Gastroesophageal sphincter (tissue), 4 donors: ENCODE data around the gene MYF6. TPM values are rescaled to one million over a fixed set of nuclear protein-coding genes. Genes with fewer than 3 reads are reported as not detected.

Source experiments
- ATAC-seq: fragments of 150-250 bp; one replicate; pipeline ENCODE4 v1.9.1; 2016; ENCODE audit warnings: mild to moderate bottlenecking, moderate library complexity
- H3K27ac ChIP-seq, 4 donors: fragments of 200-600 bp; sonication (generic) in 3 of 4; 1 replicate in 3 of 4; 2 replicates in 1 of 4; pipeline ENCODE4 v1.5.1; 2016 to 2019
- H3K27me3 ChIP-seq: fragments of 200-600 bp; sonication (generic); one replicate; pipeline ENCODE4 v1.5.1; 2019
- H3K36me3 ChIP-seq, 2 donors: fragments of 200-600 bp; sonication (generic); one replicate each; pipeline ENCODE4 v1.5.1; 2019; ENCODE audit warnings: control low read depth in 1 of 2
- H3K4me1 ChIP-seq, 3 donors: fragments of 200-600 bp; sonication (generic); 1 replicate in 2 of 3; 2 replicates in 1 of 3; pipeline ENCODE4 v1.5.1; 2016 to 2019; ENCODE audit warnings: control low read depth in 2 of 3
- H3K4me3 ChIP-seq, 2 donors: fragments of 200-600 bp; sonication (generic); one replicate each; pipeline ENCODE4 v1.5.1; 2019; ENCODE audit warnings: mild to moderate bottlenecking in 1 of 2, moderate library complexity in 1 of 2
- H3K9me3 ChIP-seq, 3 donors: fragments of 200-600 bp; sonication (generic); one replicate each; pipeline ENCODE4 v1.5.1; 2017 to 2019; ENCODE audit warnings: control low read depth in 2 of 3
- CTCF ChIP-seq, 4 experiments: fragments of 200-600 bp in 2 of 4; fragments of 450-650 bp in 2 of 4; sonication (generic) in 1 of 4; IDR thresholded peaks; one replicate each; pipeline ENCODE4 v1.5.1; 2017 to 2019; ENCODE audit warnings: antibody characterized with exemption in 4 of 4, mild to moderate bottlenecking in 2 of 4, moderate library complexity in 2 of 4
- EP300 ChIP-seq: sonication (generic); formaldehyde crosslinking; IDR thresholded peaks from one replicate; pipeline ENCODE4 v1.6.1; 2017; ENCODE audit warnings: antibody characterized with exemption, mild to moderate bottlenecking
- POLR2A ChIP-seq, 2 donors: fragments of 450-650 bp; IDR thresholded peaks; one replicate each; pipeline ENCODE4 v1.6.1; 2017; ENCODE audit warnings: antibody characterized with exemption in 2 of 2, mild to moderate bottlenecking in 2 of 2, moderate library complexity in 1 of 2
- POLR2AphosphoS5 ChIP-seq: sonication (generic); formaldehyde crosslinking; IDR thresholded peaks from one replicate; pipeline ENCODE4 v1.6.1; 2017; ENCODE audit warnings: antibody characterized with exemption
- WGBS, 2 donors: methylation state at CpG; one replicate each; pipeline ENCODE4 v1.1.5; 2018; ENCODE audit warnings: low coverage in 1 of 2; 5-methylcytosine and 5-hydroxymethylcytosine counted together
- total RNA-seq, 4 donors: library from RNA; depleted of rRNA; stranded (reverse); fragments of >200 nt; gene quantifications; one replicate each; pipeline ENCODE4 v1.1.0, GENCODE V29; 2016

The MYF6 gene
- total RNA-seq, 4 donors from 2014 or later, result not detected

- no peak for ATAC-seq
- H3K9me3 ChIP-seq, result no peaks in the 10 kb centered on the region
- H3K4me1 ChIP-seq, result peaks cover 0 to 4% (median 0%) of the 10 kb centered on the region in 3 donors
- no peak overlapping the region for H3K4me3 ChIP-seq
- TF ChIP-seq POLR2AphosphoS5, result no peak
- TF ChIP-seq EP300, result no peak
- no peak for TF ChIP-seq CTCF (IDR thresholded peaks at IDR 0.05)
- no peak for TF ChIP-seq POLR2A (IDR thresholded peaks at IDR 0.05)
- peaks cover 29% of the 10 kb centered on the region for H3K27me3 ChIP-seq
- 100% methylated on average over 1 of the region's 1 CpG for WGBS, 2 donors
- no peak overlapping the region for H3K27ac ChIP-seq
- H3K36me3 ChIP-seq, result no peaks in the 10 kb centered on the region
Observed at GRCh38 chr12:80710727-80711449, 3.5 kb downstream of the MYF6 start.

- Histone ChIP-seq H3K36me3 (no peaks in the 10 kb centered on the region), H3K4me3 (no peak overlapping the region), H3K27me3 (peaks cover 32% of the 10 kb centered on the region), H3K27ac (no peak overlapping the region), H3K9me3 (no peaks in the 10 kb centered on the region), H3K4me1 (peaks cover 0 to 4% (median 0%) of the 10 kb centered on the region in 3 donors)
- TF ChIP-seq POLR2A (IDR thresholded peaks at IDR 0.05) (no peak), EP300 (no peak), POLR2AphosphoS5 (no peak), CTCF (IDR thresholded peaks at IDR 0.05) (no peak)
- no peak for ATAC-seq
- WGBS, 2 donors, result 71 to 73% methylated on average over 1 of the region's 1 CpG
Observed at GRCh38 chr12:80711866-80712265, 4.4 kb downstream of the MYF6 start.

- no peaks in the 10 kb centered on the region for H3K9me3 ChIP-seq
- TF ChIP-seq POLR2A (IDR thresholded peaks at IDR 0.05) (no peak), EP300 (no peak), CTCF (IDR thresholded peaks at IDR 0.05) (no peak), POLR2AphosphoS5 (no peak)
- no peak overlapping the region for H3K4me3 ChIP-seq
- peaks cover 34% of the 10 kb centered on the region for H3K27me3 ChIP-seq
- H3K36me3 ChIP-seq, result no peaks in the 10 kb centered on the region
- H3K4me1 ChIP-seq, result peaks cover 0 to 4% (median 0%) of the 10 kb centered on the region in 3 donors
- H3K27ac ChIP-seq, result no peak overlapping the region
- no peak for ATAC-seq
Observed at GRCh38 chr12:80712866-80713265, 5.4 kb downstream of the MYF6 start.

GRCh38 chr12:80713419-80713818 is 6.0 kb downstream of the MYF6 start:
- WGBS, 2 donors, result 85 to 98% methylated on average over 4 of the region's 4 CpGs
- H3K27me3 ChIP-seq, result peaks cover 29% of the 10 kb centered on the region
- ATAC-seq, result no peak
- H3K4me3 ChIP-seq, result no peak overlapping the region
- H3K36me3 ChIP-seq, result no peaks in the 10 kb centered on the region
- no peak overlapping the region for H3K27ac ChIP-seq
- no peaks in the 10 kb centered on the region for H3K9me3 ChIP-seq
- TF ChIP-seq CTCF (IDR thresholded peaks at IDR 0.05) (no peak), POLR2A (IDR thresholded peaks at IDR 0.05) (no peak), POLR2AphosphoS5 (no peak), EP300 (no peak)
- peaks cover 0 to 1% (median 0%) of the 10 kb centered on the region in 3 donors for H3K4me1 ChIP-seq

GRCh38 chr12:80714055-80714454 is 6.6 kb downstream of the MYF6 start:
- TF ChIP-seq POLR2AphosphoS5, result no peak
- TF ChIP-seq CTCF (IDR thresholded peaks at IDR 0.05), result no peak
- TF ChIP-seq POLR2A (IDR thresholded peaks at IDR 0.05), result no peak
- no peak for TF ChIP-seq EP300
- H3K4me1 ChIP-seq, result no peaks in the 10 kb centered on the region
- WGBS, 2 donors, result 42 to 75% methylated on average over 12 to 13 of the region's 16 CpGs
- ATAC-seq, result no peak
- H3K27ac ChIP-seq, result no peak overlapping the region
- H3K36me3 ChIP-seq, result no peaks in the 10 kb centered on the region
- H3K9me3 ChIP-seq, result no peaks in the 10 kb centered on the region
- H3K4me3 ChIP-seq, result no peak overlapping the region
- peaks cover 22% of the 10 kb centered on the region for H3K27me3 ChIP-seq
